ENCODE measurements around the gene MYO1H. TPM values are rescaled to one million over a fixed set of nuclear protein-coding genes. Genes with fewer than 3 reads are reported as not detected.

Gene MYO1H
- total RNA-seq, 1 experiment from 2014 or later, result not detected

- no peak for DNase-seq (ENCODE audit: unreplicated experiment)
- H3K4me3 Mint-ChIP-seq (ENCODE audit: unreplicated experiment), result no peak overlapping the region
- BruUV-seq (replicated peaks), result no TSS peak
- ChIA-PET POLR2A (interaction anchor here (2.8 kb wide), 1 partner anchor 16 kb away, joined by 12 read pairs; no protein-coding TSS in a partner anchor), CTCF (interaction anchor here (3.3 kb wide), 1 partner anchor 13 kb away, joined by 22 read pairs; no protein-coding TSS in a partner anchor)
- TF ChIP-seq CTCF (IDR thresholded peaks at IDR 0.05; ENCODE audit: unreplicated experiment), result no peak
- peaks cover 52% of the 10 kb centered on the region for H3K36me3 Mint-ChIP-seq (ENCODE audit: insufficient read depth, unreplicated experiment)
- no peaks in the 10 kb centered on the region for H3K27me3 Mint-ChIP-seq (ENCODE audit: insufficient read depth, unreplicated experiment)
- intact Hi-C loops (cut with micrococcal nuclease), result no loop called here
- no peaks in the 10 kb centered on the region for H3K9me3 Mint-ChIP-seq (ENCODE audit: unreplicated experiment)
- no peak overlapping the region for H3K27ac Mint-ChIP-seq (ENCODE audit: low read depth, unreplicated experiment)
- peaks cover 5% of the 10 kb centered on the region for H3K4me1 Mint-ChIP-seq (ENCODE audit: insufficient read depth, unreplicated experiment)
These were observed 99.2 kb downstream of the MYO1H start for GRCh38 chr12:109446869-109447268.

GRCh38 chr12:109447482-109447881 lies 99.8 kb downstream of the MYO1H start:
- POLR2A ChIA-PET, result interaction anchor here (2.8 kb wide), 1 partner anchor 15 kb away, joined by 12 read pairs; no protein-coding TSS in a partner anchor

GRCh38 chr12:109448272-109448671 lies 100.6 kb downstream of the MYO1H start:
- intact Hi-C loops (cut with micrococcal nuclease), result no loop called here
- POLR2A ChIA-PET, result interaction anchor here (2.8 kb wide), 1 partner anchor 14 kb away, joined by 12 read pairs; no protein-coding TSS in a partner anchor
- Mint-ChIP-seq H3K4me3 (ENCODE audit: unreplicated experiment) (no peak overlapping the region), H3K27me3 (ENCODE audit: insufficient read depth, unreplicated experiment) (no peaks in the 10 kb centered on the region), H3K4me1 (ENCODE audit: insufficient read depth, unreplicated experiment) (peaks cover 5% of the 10 kb centered on the region), H3K36me3 (ENCODE audit: insufficient read depth, unreplicated experiment) (peaks cover 62% of the 10 kb centered on the region), H3K27ac (ENCODE audit: low read depth, unreplicated experiment) (no peak overlapping the region), H3K9me3 (ENCODE audit: unreplicated experiment) (no peaks in the 10 kb centered on the region)
- no peak for DNase-seq (ENCODE audit: unreplicated experiment)
- BruUV-seq (replicated peaks), result no TSS peak
- TF ChIP-seq CTCF (IDR thresholded peaks at IDR 0.05; ENCODE audit: unreplicated experiment), result no peak
- CTCF ChIA-PET, result interaction anchor here (3.3 kb wide), 1 partner anchor 14 kb away, joined by 22 read pairs; no protein-coding TSS in a partner anchor

More at GRCh38 chr12:109447482-109447881, 99.8 kb downstream of the MYO1H start:
- H3K27ac Mint-ChIP-seq (ENCODE audit: low read depth, unreplicated experiment), result no peak overlapping the region
- no peak for TF ChIP-seq CTCF (IDR thresholded peaks at IDR 0.05; ENCODE audit: unreplicated experiment)
- BruUV-seq (replicated peaks), result no TSS peak
- CTCF ChIA-PET, result interaction anchor here (3.3 kb wide), 1 partner anchor 14 kb away, joined by 22 read pairs; no protein-coding TSS in a partner anchor
- peaks cover 5% of the 10 kb centered on the region for H3K4me1 Mint-ChIP-seq (ENCODE audit: insufficient read depth, unreplicated experiment)
- intact Hi-C loops (cut with micrococcal nuclease), result no loop called here
- H3K27me3 Mint-ChIP-seq (ENCODE audit: insufficient read depth, unreplicated experiment), result no peaks in the 10 kb centered on the region
- peaks cover 57% of the 10 kb centered on the region for H3K36me3 Mint-ChIP-seq (ENCODE audit: insufficient read depth, unreplicated experiment)
- DNase-seq (ENCODE audit: unreplicated experiment), result no peak
- H3K9me3 Mint-ChIP-seq (ENCODE audit: unreplicated experiment), result no peaks in the 10 kb centered on the region
- H3K4me3 Mint-ChIP-seq (ENCODE audit: unreplicated experiment), result no peak overlapping the region

- Mint-ChIP-seq H3K4me3 (ENCODE audit: unreplicated experiment) (no peak overlapping the region), H3K36me3 (ENCODE audit: insufficient read depth, unreplicated experiment) (peaks cover 62% of the 10 kb centered on the region), H3K9me3 (ENCODE audit: unreplicated experiment) (no peaks in the 10 kb centered on the region), H3K27me3 (ENCODE audit: insufficient read depth, unreplicated experiment) (no peaks in the 10 kb centered on the region), H3K4me1 (ENCODE audit: insufficient read depth, unreplicated experiment) (peaks cover 4% of the 10 kb centered on the region), H3K27ac (ENCODE audit: low read depth, unreplicated experiment) (no peak overlapping the region)
- DNase-seq (ENCODE audit: unreplicated experiment), result no peak
- intact Hi-C loops (cut with micrococcal nuclease), result no loop called here
- no peak for TF ChIP-seq CTCF (IDR thresholded peaks at IDR 0.05; ENCODE audit: unreplicated experiment)
- CTCF ChIA-PET, result interaction anchor here (0.6 to 3.3 kb wide), 3 partner anchors 12 to 257 kb away, joined by 3 to 22 read pairs (median 5); no protein-coding TSS in a partner anchor
- POLR2A ChIA-PET, result interaction anchor here (1.0 to 1.2 kb wide), 2 partner anchors 13 to 29 kb away, joined by 4 read pairs; partner anchors contain the start of genes KCTD10 and UBE3B
- BruUV-seq (replicated peaks), result no TSS peak
These were observed 101.1 kb downstream of the MYO1H start for GRCh38 chr12:109448707-109449390.

All from MCF 10A (cell line).